ENCODE results near the gene YPEL3. TPM values are rescaled to one million over a fixed set of nuclear protein-coding genes. Genes with fewer than 3 reads are reported as not detected.
"Not testable (repeated sequence)": the region's sequence is repeated elsewhere in the genome, so short reads cannot be mapped to it uniquely, and the experiment has no call there.

The YPEL3 gene, protein sequence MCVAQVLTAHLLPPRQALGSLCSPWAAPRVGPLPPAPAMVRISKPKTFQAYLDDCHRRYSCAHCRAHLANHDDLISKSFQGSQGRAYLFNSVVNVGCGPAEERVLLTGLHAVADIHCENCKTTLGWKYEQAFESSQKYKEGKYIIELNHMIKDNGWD
- total RNA-seq, result 26.1 and 52.7 TPM in 2 replicates

DNA sequence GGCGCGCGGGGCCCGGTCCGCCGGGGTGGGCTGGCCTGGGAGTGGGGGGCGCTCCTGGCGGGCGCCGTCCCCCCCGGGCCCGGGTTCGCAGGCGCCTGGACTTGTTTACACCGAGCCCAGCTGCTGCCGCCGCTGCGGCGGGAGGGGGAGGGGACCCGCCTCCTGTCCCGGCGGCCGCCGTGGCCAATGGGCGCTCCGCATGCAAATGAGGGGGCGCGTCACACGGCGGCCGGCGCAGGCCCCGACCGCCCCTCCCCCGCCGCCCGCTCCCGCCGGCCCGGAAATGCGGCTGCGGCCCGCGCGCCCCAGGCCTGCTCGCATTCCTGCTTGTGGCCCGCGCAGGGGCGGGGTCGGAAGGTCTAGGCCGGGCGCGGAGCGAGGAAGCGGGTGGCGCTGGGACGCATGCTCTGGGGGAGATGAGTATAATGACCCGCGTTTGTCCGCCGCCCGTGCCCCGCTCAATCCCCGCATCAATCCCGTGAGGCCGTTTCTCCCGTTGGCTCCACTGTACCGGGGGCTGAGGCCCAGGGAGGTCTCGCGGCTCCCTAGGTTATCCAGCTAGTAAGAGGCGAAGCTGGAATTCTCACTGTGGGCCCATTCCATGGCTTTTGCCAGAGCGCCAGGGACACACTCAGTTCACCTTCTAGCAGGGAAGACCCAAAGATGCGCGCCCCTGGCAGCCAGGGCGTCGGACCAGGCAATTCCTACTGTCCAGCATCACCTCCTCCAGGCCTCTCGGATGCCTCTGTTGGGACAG lies at the start of gene YPEL3:
TSS of gene YPEL3 (minus strand) at position 109 of the 757 bp plus-strand sequence. CDS start 731 bp downstream, outside the sequence.
- DNase-seq (ENCODE audit: extremely low read depth, low read depth, low spot score), result no peak

DNA sequence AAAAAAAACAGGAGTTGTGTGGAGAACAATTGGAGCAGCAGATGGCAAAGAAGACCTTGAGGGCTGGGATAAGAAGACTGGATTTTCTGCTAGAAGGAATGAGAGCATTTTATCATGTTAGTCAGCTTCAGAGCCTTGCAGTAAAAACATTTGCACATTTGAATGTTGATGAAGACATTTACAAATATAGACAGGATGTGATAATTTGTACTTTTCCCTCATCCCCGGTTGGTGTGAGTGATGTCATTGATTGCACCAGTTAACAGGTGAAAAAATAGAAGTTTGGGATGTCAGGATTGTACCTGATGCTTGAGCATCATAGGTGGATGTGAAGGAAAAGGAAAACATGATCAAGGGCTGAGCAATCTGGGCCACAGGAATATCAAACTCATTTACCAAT lies 49.6 kb upstream of the YPEL3 start:
- DNase-seq (ENCODE audit: extremely low read depth, low read depth, low spot score), result no peak

DNA sequence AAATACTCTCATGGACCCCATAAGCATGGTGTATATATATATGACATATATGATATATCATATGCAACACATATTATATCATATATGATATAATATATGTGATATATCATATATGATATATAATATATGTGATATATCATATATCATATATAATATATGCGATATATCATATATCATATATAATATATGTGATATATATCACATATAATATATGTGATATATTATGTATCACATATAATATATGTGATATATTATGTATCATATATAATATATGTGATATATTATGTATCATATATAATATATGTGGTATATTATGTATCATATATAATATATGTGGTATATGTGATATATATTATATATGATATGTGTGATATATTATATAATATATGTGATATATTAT lies 48.9 kb upstream of the YPEL3 start:
- DNase-seq (ENCODE audit: extremely low read depth, low read depth, low spot score), result no peak

DNA sequence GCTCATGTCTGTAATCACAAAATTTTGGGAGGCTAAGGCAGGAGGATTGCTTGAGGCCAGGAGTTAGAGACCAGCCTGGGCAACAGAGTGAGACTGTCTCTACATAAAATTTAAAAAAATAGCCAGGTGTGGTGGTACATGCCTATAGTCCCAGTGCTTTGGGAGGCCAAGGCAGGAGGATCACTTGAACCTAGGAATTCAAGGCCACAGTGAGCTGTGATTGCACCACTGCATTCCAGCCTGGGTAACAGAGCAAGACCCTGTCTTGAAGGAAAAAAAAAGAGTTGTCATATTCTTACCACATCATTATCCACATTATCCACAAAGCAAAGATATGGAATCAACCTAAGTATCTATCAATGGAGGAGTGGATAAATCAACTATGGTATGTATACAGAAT lies 48.0 kb upstream of the YPEL3 start:
- DNase-seq (ENCODE audit: extremely low read depth, low read depth, low spot score), result no peak

DNA sequence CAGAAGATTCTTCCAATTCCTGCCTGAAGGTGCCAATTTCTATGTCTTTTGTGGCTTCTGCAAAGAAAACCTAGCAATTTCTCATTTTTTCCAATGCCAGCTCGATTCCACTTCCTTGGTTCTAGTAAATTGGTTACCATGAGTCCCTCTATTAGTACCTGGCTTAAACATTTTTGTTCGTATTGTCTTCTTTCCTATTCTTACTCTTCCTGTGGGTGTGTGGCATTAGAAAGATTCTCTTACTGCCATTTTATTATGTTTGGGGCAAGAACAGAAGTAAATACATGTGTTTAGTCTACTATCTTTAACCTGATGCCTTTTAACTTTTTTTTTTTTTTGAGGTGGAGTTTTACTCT lies 47.3 kb upstream of the YPEL3 start:
- DNase-seq (ENCODE audit: extremely low read depth, low read depth, low spot score), result no peak

DNA sequence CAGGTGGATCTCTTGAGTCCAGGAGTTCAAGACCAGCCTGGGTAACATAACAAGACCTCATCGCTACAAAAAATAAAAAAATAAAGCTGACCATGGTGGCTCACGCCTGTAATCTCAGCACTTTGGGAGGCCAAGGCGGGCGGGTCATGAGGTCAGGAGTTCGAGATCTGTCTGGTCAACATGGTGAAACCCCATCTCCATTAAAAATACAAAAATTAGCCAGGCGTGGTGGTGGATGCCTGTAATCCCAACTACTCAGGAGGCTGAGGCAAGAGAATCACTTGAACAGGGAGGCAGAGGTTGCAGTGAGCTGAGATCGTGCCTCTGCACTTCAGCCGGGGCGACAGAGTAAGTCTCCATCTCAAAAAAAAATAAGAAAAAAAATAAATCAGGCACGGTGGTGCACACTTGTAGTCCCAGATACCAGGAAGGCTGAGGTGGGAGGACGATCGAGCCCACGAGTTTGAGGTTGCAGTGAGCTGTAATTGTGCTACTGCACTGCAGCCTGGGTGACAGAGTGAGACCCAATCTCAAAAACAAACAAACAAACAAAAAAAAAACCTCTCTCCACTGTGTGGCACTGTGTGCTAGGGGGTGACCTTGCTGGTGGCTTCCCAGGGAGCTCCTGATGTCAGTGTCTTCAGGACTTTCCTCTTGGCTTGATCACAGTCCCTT lies 46.8 kb upstream of the YPEL3 start:
- DNase-seq (ENCODE audit: extremely low read depth, low read depth, low spot score), result no peak

DNA sequence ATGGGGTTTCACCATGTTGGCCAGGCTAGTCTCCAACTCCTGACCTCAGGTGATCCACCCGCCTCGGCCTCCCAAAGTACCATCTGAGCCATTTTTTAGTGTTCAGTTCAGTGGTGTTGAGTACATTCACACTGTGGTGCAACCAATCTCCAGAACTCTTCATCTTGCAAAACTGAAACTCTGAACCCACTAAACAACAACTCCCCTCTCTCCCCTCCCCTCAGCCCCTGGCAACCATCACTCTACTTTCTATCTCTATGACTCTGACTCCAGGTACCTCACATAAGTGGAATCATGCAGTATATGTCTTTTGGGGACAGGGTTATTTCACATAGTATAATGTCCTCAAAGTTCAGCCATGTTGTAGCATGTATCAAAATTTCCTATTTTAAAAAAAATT lies 45.7 kb upstream of the YPEL3 start:
- no peak for DNase-seq (ENCODE audit: extremely low read depth, low read depth, low spot score)

DNA sequence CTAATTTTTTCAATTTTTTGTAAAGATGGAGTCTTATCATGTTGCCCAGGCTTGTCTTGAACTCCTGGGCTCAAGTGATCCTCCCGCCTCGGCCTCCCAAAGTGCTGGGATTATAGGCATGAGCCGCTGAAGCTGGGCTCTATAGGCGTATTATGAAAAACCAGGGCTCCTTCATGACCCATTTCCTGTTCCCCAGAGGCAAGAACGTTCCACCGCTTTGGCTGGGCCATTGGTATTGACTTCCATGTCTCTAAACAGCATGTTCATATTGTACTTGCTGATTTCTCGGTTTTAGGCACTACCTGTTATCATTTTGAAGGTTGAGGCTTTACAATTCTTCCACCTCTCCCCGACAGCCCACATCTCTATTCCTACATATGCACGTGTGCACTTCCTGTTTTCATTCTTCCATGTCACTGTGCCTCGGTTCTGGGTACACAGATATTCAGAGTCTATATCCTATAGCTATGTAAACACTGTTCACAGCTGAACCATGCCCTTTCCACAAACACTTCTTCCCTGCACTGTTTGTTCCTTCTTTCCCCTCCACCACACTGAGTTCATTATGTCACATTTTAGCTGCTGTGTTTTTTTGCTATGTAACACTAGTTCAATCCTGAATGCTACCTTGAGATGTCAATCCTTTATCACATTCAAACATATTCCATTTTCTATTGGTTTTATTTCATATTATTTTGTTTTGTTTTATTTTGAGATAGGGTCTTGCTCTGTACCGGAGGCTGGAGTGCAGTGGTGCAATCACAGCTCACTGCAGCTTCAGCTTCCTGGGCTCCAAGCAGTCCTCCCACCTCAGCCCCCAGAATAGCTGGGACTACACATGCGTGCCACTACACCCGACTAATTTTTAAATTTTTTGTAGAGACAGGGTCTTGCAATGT lies 43.8 kb upstream of the YPEL3 start:
- no peak for DNase-seq (ENCODE audit: extremely low read depth, low read depth, low spot score)

DNA sequence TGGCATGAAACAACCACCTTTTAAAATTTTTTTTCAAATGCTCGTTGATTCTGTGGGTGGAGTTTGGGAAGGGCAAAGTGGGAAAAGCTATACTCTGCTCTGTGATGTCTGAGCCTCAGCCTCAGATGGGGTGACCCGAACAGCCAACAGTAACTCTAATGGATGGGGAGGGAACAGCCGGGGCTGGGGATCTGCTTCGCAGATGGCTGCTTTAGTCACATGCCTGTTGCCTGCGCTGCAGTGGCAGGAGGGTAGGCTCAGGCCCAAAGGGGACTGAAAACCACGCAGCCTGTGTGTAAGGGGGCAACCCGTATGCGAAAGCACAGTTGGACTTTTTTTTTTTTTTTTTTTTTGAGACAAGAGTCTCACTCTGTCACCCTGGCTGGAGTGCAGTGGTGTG lies 41.9 kb upstream of the YPEL3 start:
- no peak for DNase-seq (ENCODE audit: extremely low read depth, low read depth, low spot score)

DNA sequence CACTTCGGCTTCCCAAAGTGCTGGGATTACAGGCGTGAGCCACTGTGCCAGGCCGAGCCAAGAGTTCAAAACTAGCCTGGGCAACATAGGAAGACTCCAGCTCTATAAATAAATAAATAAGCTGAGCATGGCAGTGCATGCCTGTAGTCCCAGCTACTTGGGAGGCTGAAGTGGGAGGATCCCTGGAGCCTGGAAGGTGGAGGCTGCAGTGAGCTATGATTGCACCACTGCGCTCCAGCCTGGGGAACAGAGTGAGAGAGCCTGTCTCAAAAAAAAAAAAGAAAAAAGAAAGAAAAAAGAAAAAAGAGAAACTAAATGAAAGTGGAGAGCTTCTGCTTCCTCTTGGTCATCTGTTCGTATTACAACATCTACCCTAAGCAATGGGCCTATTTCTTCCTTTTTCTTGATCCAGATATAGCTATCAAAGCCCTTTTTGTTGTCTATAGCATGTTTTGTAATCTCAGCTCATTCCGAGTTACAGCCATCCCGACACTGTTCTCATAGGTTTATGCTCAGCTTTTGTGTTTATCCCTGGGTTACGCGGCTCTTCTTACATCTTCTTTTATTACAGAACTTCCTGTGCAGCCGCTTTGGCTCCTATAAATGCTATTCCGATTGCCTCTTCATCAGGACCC lies 41.1 kb upstream of the YPEL3 start:
- DNase-seq (ENCODE audit: extremely low read depth, low read depth, low spot score), result no peak

DNA sequence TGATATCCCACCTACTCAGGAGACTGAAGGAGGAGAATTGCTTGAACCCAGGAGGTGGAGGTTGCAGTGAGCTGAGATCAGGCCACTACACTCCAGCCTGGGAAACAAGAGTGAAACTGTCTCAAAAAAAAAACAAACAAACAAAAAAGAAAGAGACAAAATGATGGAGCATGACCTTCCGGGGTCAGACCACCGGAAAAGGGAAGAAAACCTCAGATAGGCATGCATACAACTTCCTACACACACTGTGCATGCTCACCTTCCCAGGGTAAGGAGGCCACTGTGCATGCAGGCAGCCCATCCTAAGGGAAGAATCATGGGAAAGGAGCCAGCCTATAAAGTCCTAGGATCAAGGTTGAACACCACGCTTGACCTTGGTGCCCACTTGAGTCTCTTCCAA lies 36.6 kb upstream of the YPEL3 start:
- no peak for DNase-seq (ENCODE audit: extremely low read depth, low read depth, low spot score)

DNA sequence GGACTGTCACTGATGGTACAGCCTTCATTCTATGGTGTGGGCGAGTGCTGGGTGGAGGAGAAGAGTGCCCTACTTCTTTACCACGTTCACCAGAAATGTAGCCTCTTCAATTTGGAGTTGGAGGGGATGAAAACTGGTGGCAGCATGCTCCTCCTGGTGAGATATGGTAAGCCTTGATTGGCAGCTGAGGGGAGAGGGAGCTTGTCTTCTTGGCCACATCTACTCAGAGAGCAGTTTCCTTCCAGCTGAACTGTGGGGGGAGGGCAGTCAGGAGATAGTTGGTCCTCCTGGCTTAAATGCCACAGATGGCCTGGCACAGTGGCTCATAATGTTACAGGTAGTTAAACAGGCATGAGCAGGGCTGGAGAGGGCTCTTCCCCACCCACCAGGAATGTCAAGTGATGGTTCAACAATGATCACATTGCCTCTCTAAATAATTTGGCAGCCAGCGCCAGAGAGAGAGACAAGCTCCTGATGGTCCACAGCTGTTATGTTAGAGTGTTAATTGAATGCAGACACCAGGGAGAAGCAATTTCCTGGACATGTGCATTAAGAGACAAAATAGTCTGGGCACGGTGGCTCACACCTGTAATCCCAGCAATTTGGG lies 36.0 kb upstream of the YPEL3 start:
- no peak for DNase-seq (ENCODE audit: extremely low read depth, low read depth, low spot score)

DNA sequence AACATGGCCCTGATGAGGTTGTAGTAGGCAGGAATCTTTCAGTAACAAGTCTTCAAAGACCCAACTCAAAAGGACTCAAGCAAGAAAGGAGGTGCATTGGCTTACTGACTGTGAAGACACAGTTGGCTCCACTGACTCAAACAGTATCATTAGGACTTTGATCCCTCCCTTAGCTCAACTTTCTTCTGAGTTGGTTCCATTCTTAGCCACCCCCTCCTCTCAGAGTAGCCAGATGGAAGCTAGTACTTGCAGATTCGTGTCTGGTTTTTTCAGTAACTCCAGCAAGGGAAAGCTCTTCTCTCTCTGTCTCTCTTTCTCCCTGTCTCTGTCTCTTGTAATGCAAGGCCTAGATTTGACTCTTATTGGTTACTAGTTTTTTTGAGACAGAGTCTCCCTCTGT lies 32.0 kb upstream of the YPEL3 start:
- no peak for DNase-seq (ENCODE audit: extremely low read depth, low read depth, low spot score)

DNA sequence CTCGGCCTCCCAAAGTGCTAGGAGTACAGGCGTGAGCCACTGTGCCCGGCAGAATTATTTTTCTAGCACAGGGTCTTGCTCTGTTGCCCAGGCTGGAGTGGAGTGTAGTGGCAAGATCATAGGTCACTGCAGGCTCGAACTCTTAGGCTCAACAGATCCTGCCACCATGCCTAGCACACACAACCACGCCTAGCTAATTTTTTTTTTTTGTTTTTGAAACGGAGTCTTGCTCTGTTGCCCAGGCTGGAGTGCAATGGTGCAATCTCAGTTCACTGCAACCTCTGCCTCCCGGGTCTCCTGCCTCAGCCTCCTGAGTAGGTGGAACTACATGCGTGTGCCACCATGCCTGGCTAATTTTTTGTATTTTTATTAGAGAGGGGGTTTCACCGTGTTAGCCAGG lies 29.7 kb upstream of the YPEL3 start:
- not testable (repeated sequence) for DNase-seq (ENCODE audit: extremely low read depth, low read depth, low spot score)

DNA sequence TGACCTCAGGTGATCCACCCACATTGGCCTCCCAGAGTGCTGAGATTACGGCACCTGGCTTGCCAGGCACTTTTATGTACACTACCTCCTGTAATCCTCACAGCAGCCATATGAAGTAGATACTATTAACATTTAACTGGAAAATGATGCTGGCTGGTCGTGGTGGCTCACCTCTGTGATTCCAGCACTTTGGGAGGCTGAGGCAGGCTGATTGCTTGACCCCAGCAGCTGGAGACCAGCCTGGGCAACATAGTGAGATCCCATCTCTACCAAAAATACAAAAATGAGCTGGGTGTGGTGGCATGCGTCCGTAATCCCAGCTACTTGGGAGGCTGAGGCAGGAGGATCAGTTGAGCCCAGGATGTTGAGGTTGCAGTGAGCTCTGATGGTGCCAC lies 29.0 kb upstream of the YPEL3 start:
- no peak for DNase-seq (ENCODE audit: extremely low read depth, low read depth, low spot score)

DNA sequence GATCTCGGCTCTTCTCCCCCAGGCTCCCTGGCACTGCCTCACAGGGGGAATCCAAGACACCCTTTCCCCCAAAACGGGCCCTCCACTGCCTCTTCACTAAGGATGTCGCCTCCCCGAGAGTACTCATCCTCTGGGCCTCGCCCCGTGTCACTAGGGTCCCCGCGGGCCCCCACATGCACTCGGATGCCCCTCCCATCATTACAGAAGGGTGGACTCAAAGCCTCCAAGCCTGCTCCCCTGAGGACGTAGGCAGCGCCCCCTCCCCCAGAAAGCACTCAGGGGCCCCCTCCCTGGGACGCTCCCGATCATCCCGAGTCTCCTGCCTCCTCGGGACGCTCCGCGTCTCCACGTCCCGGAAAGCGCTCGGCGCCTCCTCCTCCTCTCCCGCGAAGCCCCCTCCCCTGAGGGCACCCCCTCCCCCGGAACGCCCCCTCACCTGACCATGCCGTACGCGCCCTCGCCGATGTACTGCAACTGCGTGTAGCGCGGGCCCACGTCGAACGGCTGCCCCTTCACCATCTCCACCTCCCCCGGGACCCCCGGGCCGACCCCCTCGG lies 26.7 kb upstream of the YPEL3 start:
- DNase-seq (ENCODE audit: extremely low read depth, low read depth, low spot score), result no peak

DNA sequence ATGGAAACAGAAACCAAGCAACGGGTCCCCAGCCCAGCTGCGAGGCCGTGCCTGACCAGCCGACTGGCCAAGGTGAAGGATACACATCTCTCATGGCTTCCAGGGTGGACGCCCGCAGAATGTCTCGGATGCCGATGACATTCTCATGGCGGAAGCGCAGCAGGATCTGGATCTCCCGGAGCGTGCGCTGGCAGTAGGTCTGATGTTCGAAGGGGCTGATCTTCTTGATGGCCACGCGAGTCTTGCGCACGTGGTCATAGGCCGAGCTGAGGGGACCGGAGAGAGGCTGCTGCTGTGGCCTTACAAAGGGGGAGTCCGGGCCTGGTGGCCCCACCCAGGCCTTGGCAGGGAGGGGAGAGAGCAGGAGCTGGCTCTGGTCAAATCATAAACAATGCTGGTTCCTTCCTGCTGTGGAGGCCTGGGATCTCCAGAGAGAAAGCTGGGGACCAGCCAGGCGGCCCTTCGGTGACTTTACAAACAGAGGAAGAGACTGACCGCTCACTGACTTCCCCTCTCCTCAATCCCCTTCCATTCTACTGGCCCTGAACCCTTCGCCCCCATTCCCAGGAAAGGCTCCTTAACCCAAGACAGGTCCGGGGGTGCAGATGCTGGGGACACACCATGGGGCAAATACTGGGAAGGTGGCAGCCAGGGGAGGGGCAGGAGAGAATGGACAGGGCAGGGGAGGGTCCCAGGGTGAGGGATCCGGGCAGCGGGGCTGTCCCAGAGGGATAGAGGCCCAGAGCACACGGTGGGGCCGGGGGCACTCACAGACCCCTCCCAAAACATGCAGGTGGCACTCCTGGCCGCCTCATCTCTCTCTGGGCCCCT lies 25.9 kb upstream of the YPEL3 start:
- DNase-seq (ENCODE audit: extremely low read depth, low read depth, low spot score), result no peak

DNA sequence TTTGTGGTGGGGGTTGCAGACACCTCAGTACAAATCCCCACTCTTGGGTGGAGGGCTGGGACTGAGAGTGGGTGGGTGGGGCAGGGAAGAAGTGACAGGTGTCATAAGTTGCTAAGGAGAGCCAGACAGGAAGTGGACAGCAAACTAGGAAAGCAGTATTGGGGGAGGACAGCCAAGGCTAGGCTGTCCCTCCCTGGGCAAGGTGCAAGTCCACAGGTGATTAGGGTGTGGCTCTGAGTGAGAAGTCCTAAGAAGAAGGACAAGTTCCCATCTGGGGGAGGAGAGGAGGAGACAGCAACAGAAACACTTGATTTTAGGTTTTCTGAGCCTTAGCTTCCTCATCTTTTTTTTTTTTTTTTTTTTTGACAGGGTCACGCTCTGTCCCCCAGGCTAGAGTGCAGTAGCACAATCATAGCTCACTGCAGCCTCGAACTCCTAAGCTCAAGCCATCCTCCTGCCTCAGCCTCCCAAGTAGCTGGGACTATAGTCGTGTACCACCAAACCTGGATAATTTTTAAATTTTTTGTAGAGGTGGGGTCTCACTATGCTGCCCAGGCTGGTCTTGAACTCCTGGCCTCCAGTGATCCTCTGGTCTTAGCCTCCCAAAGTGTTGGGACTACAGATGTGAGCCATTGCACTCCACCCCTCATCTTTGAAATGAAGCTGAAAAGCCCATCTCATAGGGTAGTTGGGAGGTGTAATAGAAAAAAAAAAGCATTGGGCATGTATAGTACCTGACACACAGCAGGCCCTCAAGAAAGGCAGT lies 24.5 kb upstream of the YPEL3 start:
- DNase-seq (ENCODE audit: extremely low read depth, low read depth, low spot score), result no peak
